NCI-H128 (cell line): ENCODE data around the gene SLC2A8.
A peak's percentile ranks its signal among the peaks of the same experiment; 100 is the strongest.

Source experiments
- DNase-seq: peaks from one replicate; lab custom pipeline; 2025; ENCODE audit not compliant: unreplicated experiment; lab: John Stamatoyannopoulos, UW

Gene SLC2A8

DNA sequence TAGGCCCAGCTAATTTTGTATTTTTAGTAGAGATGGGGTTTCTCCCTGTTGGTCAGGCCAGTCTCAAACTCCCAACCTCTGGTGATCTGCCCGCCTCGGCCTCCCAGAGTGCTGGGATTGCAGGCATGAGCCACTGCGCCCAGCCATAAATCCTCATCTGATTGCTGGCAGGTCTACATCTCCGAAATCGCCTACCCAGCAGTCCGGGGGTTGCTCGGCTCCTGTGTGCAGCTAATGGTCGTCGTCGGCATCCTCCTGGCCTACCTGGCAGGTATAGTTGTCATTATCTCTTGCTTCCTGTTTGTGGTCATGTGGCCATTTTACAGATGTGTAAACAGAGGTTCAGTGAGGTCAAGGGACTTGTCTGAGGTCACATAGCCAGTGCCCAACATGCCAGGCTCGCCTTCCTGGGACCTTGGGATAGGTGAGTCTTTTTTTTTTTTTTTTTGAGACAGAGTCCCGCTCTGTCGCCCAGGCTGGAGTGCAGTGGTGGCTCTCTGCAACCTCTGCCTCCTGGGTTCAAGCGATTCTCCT is 2.8 kb downstream of the SLC2A8 start:
- DNase-seq, result no peak

DNA sequence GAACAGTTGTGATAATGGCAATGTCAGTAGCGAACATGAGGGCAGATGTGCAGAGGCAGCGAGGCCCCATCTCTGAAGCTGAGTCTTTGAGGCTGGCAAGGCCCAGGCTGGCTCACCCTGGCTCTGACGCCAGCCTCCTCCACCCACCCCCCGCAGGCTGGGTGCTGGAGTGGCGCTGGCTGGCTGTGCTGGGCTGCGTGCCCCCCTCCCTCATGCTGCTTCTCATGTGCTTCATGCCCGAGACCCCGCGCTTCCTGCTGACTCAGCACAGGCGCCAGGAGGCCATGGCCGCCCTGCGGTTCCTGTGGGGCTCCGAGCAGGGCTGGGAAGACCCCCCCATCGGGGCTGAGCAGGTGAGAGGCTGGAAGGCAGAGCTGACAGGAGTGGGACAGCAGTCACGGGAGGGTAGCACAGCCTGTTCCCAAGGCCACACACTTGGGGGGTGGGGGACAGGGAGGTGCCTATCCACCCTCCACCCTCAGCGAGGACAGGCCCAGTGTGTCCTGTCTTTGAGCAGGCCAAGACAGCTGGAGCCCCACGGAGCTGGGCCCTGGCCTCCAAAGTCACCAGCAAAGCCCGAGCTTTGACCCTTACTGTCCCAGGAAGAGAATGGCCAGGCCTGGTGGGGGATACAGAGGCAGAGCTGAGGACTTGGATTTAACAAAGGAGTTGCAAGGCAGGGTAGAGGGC is 5.6 kb downstream of the SLC2A8 start:
- no peak for DNase-seq

GRCh38 chr9:127403507-127404192 is 6.7 kb downstream of the SLC2A8 start:
- DNase-seq, result no peak

DNA sequence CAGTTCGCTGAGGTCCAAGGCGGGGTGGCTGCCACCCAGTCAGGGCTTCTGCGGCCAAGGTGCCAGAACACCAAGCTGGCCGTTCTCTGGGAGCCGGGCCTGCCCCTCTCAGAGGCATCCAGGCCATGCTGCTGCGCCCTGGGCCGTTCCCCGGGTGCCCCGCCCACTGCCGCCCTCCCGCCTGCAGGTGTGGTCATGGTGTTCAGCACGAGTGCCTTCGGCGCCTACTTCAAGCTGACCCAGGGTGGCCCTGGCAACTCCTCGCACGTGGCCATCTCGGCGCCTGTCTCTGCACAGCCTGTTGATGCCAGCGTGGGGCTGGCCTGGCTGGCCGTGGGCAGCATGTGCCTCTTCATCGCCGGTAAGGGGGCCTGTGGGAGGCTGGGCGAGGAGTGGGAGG is 7.7 kb downstream of the SLC2A8 start:
- DNase-seq, result no peak

- no peak for DNase-seq
Measured at GRCh38 chr9:127405344-127406125, 8.6 kb downstream of the SLC2A8 start.

- no peak for DNase-seq
Measured at GRCh38 chr9:127406799-127407491, 10.0 kb downstream of the SLC2A8 start.

DNA sequence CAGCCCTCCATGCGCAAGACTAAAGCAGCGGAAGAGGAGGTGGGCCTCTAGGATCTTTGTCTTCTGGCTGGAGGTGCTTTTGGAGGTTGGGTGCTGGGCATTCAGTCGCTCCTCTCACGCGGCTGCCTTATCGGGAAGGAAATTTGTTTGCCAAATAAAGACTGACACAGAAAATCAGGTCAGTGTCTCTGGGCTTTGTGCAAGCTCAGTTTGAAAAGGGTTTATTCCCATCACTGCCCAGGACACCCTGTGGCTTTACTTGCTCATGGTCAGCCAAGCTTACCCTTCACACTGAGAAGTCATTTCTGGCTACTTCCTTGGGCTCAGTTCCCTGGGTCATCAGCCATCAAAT is 10.5 kb downstream of the SLC2A8 start:
- no peak for DNase-seq

GRCh38 chr9:127411122-127411521 is 14.2 kb downstream of the SLC2A8 start:
- no peak for DNase-seq

DNA sequence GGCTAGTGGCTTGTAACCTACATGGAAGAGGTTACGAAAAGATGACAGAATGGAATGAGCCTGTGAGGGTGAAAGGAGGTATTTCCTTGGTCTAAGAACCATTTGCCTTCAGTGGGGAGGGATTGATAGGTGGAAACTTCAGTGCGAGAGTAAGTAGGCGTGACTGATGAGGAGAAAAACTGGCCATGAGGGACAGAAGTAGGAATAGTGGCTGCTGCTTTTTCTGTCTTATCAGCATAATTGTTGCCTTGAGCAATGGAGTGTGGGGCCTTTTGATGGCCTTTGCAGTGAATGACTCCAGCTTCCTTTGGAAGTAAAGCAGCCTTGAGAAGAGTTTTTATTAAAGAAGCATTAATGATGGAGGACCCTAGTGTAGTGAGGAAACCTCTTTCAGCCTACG is 18.2 kb downstream of the SLC2A8 start:
- DNase-seq, result no peak

GRCh38 chr9:127415657-127416056 is 18.7 kb downstream of the SLC2A8 start:
- DNase-seq, result no peak

GRCh38 chr9:127417131-127418036 is 20.4 kb downstream of the SLC2A8 start:
- no peak for DNase-seq

DNA sequence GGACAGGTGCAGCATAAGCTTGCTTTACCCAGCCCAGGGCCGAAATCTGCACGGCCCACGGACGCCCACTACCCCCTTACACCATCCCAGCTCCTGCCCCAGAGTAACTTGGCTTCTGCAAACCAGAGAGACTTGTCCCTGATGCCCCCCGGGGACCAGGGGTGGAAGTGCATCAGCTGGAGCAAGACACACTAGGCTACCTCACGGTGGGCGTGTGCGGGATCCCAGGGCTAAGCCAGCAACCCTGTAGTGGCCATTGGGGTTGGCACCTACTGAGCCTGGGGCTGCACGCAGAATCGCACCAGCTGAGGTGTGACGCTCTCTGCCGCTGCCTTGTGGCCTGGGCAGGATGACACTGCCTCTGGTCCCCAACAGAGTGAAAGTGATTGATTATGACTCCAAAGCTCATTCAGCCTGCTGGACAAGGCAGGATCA is 21.1 kb downstream of the SLC2A8 start:
- no peak for DNase-seq

DNA sequence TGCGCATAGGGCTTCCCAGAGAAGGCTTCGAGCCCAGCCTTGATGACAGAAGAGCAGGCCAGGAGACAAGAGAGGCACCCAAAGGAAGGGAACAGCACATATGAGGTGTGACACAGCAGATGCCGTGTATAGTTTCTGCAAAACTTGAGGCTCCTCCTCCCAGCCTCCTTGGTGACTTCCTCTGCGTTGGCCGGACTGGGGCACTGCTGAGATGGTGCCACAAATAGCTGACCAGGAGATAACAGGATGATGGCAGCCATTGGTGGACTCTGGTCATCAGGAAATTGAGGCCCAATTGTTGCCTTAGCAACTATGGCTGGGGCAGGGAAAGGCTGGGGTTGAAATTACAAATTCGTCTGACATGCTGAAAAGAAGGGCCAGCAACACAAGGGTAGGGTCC is 22.4 kb downstream of the SLC2A8 start:
- no peak for DNase-seq

- DNase-seq, result no peak
Measured at GRCh38 chr9:127421057-127421456, 24.1 kb downstream of the SLC2A8 start.

DNA sequence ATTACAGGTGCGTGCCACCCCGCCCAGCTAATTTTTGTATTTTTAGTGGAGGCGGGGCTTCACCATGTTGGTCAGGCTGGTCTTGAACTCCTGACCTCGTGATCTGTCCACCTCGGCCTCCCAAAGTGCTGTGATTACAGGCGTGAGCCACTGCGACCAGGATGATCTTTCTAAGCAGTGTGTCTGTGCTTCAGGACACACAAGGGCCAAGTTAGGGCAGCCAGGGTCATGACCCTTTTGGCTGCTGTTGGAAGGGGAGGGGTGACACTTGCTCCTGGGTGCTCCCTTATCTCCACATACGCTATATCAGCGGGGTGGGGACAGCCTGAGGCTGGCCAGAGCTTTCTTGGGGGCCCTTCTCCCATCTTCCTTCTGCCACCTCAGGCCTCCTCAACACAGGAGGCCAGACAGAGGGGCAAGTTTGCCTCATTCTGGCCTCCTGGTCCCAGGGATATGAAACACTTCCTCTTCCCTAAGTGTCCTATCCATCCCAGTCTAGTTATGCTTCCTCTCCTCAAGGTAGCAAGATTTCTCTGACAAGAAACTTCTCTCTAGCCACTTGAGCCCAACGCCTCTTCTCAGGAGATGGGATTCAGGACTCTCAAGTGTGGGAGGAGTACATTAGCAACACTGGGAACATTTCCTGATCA is 25.3 kb downstream of the SLC2A8 start:
- DNase-seq, result no peak

- DNase-seq, result no peak
Measured at GRCh38 chr9:127422787-127423186, 25.8 kb downstream of the SLC2A8 start.

DNA sequence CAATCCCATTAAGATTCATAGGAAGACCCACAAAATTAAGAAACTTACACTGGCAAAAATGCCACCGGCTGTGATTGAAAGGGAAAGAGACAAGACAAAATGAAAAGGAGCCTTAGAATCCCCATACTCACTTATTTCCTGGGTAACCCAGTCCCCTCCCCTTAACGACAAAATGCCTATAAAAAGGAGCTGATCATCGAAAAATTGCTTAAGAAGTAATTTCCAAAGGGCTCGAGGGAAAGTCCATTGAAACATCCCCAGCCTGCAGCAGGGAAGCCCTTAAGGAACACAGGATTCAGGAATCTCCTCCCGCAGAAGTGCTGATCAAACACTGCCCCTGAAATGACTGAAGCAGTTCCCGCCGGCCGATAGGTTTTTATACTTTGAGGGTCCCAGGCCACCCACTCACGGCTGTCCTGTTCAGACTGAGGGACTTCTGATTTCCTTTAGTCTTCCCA is 26.5 kb downstream of the SLC2A8 start:
- DNase-seq, result no peak

DNA sequence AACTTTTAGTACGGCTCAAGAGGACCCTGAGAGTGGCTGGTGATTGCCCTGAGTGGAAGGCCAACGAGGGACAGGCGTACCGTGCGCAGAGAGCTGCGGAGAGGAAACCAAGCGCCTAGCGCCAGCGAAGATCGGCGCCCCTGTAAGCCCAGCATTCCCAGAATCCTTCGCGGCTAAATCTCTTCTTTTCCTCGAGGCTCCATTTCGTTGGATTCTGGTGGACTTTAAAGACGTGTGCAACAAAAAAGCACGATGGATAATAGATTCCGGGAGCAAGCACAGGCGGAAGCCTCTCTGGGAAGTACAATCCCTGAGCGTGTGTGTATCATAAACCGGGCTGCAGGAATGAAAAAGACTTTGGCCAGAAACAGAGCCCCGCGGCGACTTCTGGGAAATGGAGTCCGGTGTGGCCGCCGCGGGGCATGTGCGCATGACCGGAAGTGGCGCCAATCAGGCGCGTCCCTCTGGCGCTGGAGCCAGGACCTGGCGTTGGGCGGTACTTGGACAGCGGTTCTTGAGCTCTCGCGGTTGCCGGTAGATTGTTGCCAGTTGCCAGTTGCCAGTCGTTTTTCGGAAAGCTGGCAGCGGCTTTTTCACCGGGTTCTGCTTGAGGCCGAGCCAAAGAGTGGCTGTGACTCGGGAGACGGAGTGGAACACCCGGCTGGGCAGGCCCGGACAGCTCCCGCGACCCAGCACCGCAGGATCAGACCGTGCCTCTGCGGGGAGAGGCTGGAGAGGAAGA is 27.1 kb downstream of the SLC2A8 start, which contains the start of gene ZNF79:
Gene ZNF79, plus strand, starts transcription at position 449 of the 742 bp plus-strand sequence. CDS start 406 bp downstream, outside the sequence.
- peak; percentile 95 for DNase-seq

GRCh38 chr9:127424676-127424999 is 27.7 kb downstream of the SLC2A8 start:
- DNase-seq, result no peak
